Mesothelial cell of epicardium (in vitro differentiated cells): ENCODE data around the gene CD83. TPM values are rescaled to one million over a fixed set of nuclear protein-coding genes. Genes with fewer than 3 reads are reported as not detected.
A peak's percentile ranks its signal among the peaks of the same experiment; 100 is the strongest.

Experiments used
- DNase-seq, 2 experiments: peaks; one replicate each; pipeline ENCODE4 v3.0.0; 2021; ENCODE audit warnings: low spot score in 2 of 2; ENCODE audit not compliant: unreplicated experiment in 2 of 2
- H3K27ac Mint-ChIP-seq: 2 replicates; pipeline ENCODE4 v1.8.0; 2021; ENCODE audit warnings: mixed read lengths
- H3K27me3 Mint-ChIP-seq: 2 replicates; pipeline ENCODE4 v1.8.0; 2021; ENCODE audit warnings: low read depth, mixed read lengths
- H3K36me3 Mint-ChIP-seq: 2 replicates; pipeline ENCODE4 v1.8.0; 2021; ENCODE audit warnings: mixed read lengths
- H3K4me1 Mint-ChIP-seq: 2 replicates; pipeline ENCODE4 v1.8.0; 2021; ENCODE audit warnings: mixed read lengths
- H3K4me3 Mint-ChIP-seq: 2 replicates; pipeline ENCODE4 v1.8.0; 2021; ENCODE audit warnings: mild to moderate bottlenecking, moderate library complexity, mixed read lengths
- H3K9me3 Mint-ChIP-seq: 2 replicates; pipeline ENCODE4 v1.8.0; 2021; ENCODE audit warnings: mixed read lengths
- total RNA-seq: library from RNA; stranded (reverse); gene quantifications from 3 replicates; pipeline ENCODE4 v1.2.1, GENCODE V29; 2021
- TF ChIP-seq, protein P1 (sequence below): fragments of 200-600 bp; sonication (generic); IDR thresholded peaks from one replicate; pipeline ENCODE4 v1.5.0; 2021; ENCODE audit warnings: antibody characterized with exemption; ENCODE audit not compliant: unreplicated experiment

CD83 gene
- total RNA-seq, 1 donor from 2014 or later: 6.7 TPM

DNA sequence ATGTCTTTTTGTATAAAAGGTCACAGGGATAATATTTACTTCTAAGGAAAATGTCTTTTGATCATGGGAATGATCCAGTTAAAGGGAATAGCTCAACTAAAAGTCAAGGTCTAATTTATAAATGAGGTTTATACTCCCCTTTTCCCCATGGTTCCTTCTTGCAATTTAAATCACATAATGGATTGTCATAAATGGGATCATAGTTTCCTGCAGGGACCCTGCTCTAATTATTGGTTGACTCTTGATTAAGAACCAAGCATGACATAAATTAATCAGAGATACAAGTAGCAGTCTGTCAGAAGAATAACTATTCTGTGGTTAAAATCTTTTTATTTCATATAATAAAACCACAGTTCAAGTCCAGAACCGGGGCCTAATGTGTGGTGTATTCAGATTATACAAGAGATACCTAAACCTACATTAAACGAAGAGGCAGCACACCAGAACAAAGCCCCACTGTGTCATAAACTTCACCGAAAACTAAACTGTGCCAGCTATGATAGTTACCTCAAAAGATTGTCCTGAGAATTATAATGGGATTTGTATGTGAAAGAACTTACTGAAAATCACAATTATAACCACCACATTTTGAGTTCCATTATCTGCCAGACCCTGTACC is 43.0 kb upstream of the CD83 start:
- H3K27ac Mint-ChIP-seq: peak overlapping the region; percentile 96

DNA sequence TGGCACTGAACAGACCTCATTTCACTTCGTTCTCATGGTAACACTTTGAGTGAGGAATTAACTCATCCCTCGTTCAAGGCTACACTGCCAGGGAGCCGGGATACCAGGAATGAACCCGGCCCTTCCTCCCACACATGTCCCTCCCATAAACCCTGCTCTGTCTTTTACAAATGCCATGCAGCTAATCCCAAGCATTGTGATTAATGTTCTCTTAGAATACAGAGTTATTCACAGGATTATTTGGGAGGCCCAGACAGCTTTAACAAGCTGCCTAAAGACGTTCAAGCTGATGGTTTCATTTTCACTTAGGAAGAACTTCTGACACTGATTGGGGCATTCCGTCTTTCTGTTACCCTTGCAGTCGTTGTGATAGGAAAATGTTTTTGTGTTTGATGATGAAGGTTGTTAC is 42.5 kb upstream of the CD83 start:
- Mint-ChIP-seq H3K36me3 (no peaks in the 10 kb centered on the region), H3K27ac (peak overlapping the region; percentile 96), H3K27me3 (peaks cover 1% of the 10 kb centered on the region), H3K4me3 (peak overlapping the region; percentile 11), H3K9me3 (no peaks in the 10 kb centered on the region), H3K4me1 (peaks cover 25% of the 10 kb centered on the region)
- DNase-seq: no peak
- TF ChIP-seq, protein P1, sequence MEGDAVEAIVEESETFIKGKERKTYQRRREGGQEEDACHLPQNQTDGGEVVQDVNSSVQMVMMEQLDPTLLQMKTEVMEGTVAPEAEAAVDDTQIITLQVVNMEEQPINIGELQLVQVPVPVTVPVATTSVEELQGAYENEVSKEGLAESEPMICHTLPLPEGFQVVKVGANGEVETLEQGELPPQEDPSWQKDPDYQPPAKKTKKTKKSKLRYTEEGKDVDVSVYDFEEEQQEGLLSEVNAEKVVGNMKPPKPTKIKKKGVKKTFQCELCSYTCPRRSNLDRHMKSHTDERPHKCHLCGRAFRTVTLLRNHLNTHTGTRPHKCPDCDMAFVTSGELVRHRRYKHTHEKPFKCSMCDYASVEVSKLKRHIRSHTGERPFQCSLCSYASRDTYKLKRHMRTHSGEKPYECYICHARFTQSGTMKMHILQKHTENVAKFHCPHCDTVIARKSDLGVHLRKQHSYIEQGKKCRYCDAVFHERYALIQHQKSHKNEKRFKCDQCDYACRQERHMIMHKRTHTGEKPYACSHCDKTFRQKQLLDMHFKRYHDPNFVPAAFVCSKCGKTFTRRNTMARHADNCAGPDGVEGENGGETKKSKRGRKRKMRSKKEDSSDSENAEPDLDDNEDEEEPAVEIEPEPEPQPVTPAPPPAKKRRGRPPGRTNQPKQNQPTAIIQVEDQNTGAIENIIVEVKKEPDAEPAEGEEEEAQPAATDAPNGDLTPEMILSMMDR: no peak

More for the DNA sequence above, 43.0 kb upstream of the CD83 start:
- Mint-ChIP-seq H3K36me3 (no peaks in the 10 kb centered on the region), H3K4me3 (peak overlapping the region; percentile 11), H3K4me1 (peaks cover 21% of the 10 kb centered on the region), H3K27me3 (peaks cover 1% of the 10 kb centered on the region), H3K9me3 (no peaks in the 10 kb centered on the region)
- TF ChIP-seq, protein P1: no peak
- DNase-seq: no peak

DNA sequence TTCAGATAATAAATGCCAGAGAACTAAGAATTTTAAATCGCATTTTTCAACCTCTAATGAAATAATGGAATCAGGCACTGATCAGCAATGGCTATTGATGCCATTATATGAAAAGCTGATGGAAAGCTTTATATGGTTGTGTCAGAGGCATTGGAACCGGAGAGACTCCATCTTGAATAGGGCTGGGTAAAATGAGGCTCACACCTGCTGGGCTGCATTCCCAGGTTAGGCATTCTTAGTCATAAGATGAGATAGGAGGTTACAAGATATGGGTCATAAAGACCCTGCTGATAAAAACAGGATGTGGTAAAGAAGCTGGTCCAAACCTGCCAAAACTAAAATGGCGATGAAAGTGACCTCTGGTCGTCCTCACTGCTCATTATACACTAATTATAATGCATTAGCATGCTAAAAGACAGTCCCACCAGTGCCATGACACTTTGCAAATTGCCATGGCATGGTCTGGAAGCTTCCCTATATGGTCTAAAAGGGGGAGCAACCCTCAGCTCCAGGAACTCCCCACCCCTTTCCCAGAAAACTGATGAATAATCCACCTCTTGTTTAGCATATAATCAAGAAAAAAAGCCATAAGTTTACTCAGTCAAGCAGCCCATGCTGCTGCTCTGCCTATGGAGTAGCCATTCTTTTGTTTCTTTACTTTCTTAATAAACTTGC is 40.2 kb upstream of the CD83 start:
- TF ChIP-seq, protein P1: no peak
- H3K36me3 Mint-ChIP-seq: no peaks in the 10 kb centered on the region
- H3K4me3 Mint-ChIP-seq: no peak overlapping the region

DNA sequence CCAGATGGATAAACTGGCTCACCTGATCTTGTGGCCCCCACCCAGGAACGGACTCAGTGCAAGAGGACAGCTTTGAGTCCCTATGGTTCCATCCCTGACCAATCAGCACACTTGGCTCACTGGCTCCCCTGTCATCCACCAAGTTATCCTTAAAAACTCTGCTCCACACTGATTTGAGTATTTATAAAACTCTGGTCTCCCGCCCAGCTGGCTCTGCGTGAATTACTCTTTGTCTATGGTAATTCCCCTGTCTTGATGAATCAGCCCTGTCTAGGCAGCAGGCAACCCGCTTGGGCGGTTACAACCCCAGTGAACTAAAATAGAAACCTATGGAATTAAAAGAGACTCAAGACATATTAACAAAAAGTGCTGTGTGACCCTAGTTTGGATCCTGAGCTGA is 38.1 kb upstream of the CD83 start:
- no peak for DNase-seq
- H3K36me3 Mint-ChIP-seq: no peaks in the 10 kb centered on the region
- TF ChIP-seq, protein P1: no peak
- no peak overlapping the region for H3K27ac Mint-ChIP-seq
- H3K9me3 Mint-ChIP-seq: no peaks in the 10 kb centered on the region
- peaks cover 18% of the 10 kb centered on the region for H3K4me1 Mint-ChIP-seq
- no peak overlapping the region for H3K4me3 Mint-ChIP-seq
- H3K27me3 Mint-ChIP-seq: peaks cover 1% of the 10 kb centered on the region

More for the DNA sequence above, 40.2 kb upstream of the CD83 start:
- Mint-ChIP-seq H3K27me3 (peaks cover 1% of the 10 kb centered on the region), H3K4me1 (peaks cover 25% of the 10 kb centered on the region), H3K27ac (peak overlapping the region; percentile 18), H3K9me3 (no peaks in the 10 kb centered on the region)
- DNase-seq: no peak

DNA sequence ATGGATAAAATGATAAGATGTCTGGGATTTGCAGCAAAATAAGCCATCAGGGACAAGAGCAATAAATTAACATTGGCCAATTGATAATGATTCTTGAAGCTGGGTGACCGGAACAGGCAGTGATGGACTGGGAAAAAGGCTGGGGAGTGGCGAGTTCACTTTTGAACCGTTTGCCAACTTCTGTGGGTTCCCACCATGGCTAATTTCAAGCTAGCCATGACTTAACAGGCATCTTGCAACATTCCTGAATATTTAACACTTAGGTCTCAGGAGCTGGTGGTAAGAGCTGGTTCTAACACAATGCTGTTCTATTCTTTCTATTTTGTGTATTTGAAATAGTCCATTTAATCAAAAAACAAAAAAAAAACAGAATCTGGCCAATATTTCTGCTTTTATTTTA is 37.6 kb upstream of the CD83 start:
- Mint-ChIP-seq H3K4me3 (no peak overlapping the region), H3K36me3 (no peaks in the 10 kb centered on the region), H3K9me3 (no peaks in the 10 kb centered on the region), H3K27me3 (peaks cover 1% of the 10 kb centered on the region), H3K27ac (no peak overlapping the region), H3K4me1 (peaks cover 12% of the 10 kb centered on the region)
- no peak for DNase-seq
- TF ChIP-seq, protein P1: no peak
